ENCODE results near the gene FHIT.

FHIT gene

GRCh38 chr3:59854061-59854709, 1397.1 kb downstream of the FHIT start:
- in situ Hi-C loops (cut with HindIII; ENCODE audit: low sequenced_read_pairs): no loop called here
- TF ChIP-seq, protein P1, sequence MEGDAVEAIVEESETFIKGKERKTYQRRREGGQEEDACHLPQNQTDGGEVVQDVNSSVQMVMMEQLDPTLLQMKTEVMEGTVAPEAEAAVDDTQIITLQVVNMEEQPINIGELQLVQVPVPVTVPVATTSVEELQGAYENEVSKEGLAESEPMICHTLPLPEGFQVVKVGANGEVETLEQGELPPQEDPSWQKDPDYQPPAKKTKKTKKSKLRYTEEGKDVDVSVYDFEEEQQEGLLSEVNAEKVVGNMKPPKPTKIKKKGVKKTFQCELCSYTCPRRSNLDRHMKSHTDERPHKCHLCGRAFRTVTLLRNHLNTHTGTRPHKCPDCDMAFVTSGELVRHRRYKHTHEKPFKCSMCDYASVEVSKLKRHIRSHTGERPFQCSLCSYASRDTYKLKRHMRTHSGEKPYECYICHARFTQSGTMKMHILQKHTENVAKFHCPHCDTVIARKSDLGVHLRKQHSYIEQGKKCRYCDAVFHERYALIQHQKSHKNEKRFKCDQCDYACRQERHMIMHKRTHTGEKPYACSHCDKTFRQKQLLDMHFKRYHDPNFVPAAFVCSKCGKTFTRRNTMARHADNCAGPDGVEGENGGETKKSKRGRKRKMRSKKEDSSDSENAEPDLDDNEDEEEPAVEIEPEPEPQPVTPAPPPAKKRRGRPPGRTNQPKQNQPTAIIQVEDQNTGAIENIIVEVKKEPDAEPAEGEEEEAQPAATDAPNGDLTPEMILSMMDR (IDR thresholded peaks at IDR 0.05; ENCODE audit: low read depth, low read length, missing control alignments): no peak
- no peak for DNase-seq (ENCODE audit: low read depth)
- no peak overlapping the region for H3K4me3 ChIP-seq (ENCODE audit: low read depth, low read length)

DNA sequence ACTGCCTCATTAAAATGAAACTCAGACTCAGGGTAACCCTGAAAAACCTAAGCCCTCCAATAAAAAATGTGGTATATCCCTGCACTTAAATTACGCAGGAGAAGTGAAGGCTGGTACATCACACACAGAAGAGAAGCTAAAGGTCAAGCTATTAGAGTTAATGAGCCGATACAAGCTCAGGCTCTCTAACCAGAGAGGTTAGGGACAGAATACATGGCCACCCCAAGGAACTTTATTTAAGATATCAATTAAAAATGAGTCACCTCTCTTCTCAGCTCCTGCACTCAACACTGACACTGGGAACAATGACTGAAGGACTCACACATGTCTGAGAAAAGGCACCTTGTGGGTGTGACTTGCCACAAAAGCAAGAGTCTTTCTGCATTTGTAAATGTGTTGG, 1400.8 kb downstream of the FHIT start:
- no peak overlapping the region for H3K4me3 ChIP-seq (ENCODE audit: low read depth, low read length)
- in situ Hi-C loops (cut with HindIII; ENCODE audit: low sequenced_read_pairs): no loop called here

GRCh38 chr3:59845386-59845785, 1405.9 kb downstream of the FHIT start:
- no peak overlapping the region for H3K4me3 ChIP-seq (ENCODE audit: low read depth, low read length)
- TF ChIP-seq, protein P1 (IDR thresholded peaks at IDR 0.05; ENCODE audit: low read depth, low read length, missing control alignments): no peak
- no peak for DNase-seq (ENCODE audit: low read depth)
- in situ Hi-C loops (cut with HindIII; ENCODE audit: low sequenced_read_pairs): no loop called here

More for the DNA sequence above, 1400.8 kb downstream of the FHIT start:
- TF ChIP-seq, protein P1 (IDR thresholded peaks at IDR 0.05; ENCODE audit: low read depth, low read length, missing control alignments): no peak
- DNase-seq (ENCODE audit: low read depth): no peak

GRCh38 chr3:59843821-59844220, 1407.4 kb downstream of the FHIT start:
- DNase-seq (ENCODE audit: low read depth): no peak
- in situ Hi-C loops (cut with HindIII; ENCODE audit: low sequenced_read_pairs): no loop called here
- no peak overlapping the region for H3K4me3 ChIP-seq (ENCODE audit: low read depth, low read length)
- TF ChIP-seq, protein P1 (IDR thresholded peaks at IDR 0.05; ENCODE audit: low read depth, low read length, missing control alignments): no peak

DNA sequence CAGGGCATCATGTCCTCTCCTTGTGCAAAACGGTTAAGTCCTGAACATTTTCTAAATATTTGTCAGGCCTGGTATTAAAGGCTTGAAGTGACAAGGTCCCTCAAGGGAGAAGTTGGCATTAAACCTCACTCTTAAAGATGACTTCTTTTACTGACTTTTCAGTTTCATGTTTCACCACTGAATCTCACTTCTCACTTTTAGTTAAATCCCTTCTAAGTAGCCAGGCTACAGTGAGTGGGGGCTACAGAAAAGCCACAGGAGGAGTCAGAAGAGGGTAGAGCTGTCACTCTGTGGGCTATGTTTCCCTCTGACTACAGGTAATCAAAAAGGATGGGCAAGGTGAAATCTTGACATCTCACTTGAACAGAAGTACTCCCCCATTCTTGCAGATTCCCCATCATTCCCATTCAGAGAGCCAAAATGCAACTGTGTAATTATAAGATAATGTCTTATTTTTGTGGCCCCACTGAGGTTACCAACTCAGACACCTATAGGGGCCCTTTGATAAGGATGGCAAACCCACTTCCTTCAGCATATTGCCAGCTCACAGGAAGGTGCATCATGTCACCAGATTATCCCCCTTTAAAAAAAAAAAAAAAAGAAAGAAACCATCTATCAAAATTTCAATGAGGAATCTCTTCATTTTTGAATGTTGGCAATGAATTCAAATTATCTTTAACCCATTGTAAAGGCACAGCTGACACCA, 1411.3 kb downstream of the FHIT start:
- TF ChIP-seq, protein P1 (IDR thresholded peaks at IDR 0.05; ENCODE audit: low read depth, low read length, missing control alignments): no peak
- in situ Hi-C loops (cut with HindIII; ENCODE audit: low sequenced_read_pairs): no loop called here
- no peak overlapping the region for H3K4me3 ChIP-seq (ENCODE audit: low read depth, low read length)
- DNase-seq (ENCODE audit: low read depth): no peak

GRCh38 chr3:59839283-59839682, 1412.0 kb downstream of the FHIT start:
- no peak overlapping the region for H3K4me3 ChIP-seq (ENCODE audit: low read depth, low read length)
- no peak for DNase-seq (ENCODE audit: low read depth)
- in situ Hi-C loops (cut with HindIII; ENCODE audit: low sequenced_read_pairs): no loop called here
- TF ChIP-seq, protein P1 (IDR thresholded peaks at IDR 0.05; ENCODE audit: low read depth, low read length, missing control alignments): no peak

Measured in astrocyte of the cerebellum (primary cell).